ENCODE measurements around the gene PRKCE. TPM values are rescaled to one million over a fixed set of nuclear protein-coding genes. Genes with fewer than 3 reads are reported as not detected.
A peak's percentile ranks its signal among the peaks of the same experiment; 100 is the strongest.

Gene PRKCE
- total RNA-seq, 1 donor from 2014 or later: 30.5 TPM

DNA sequence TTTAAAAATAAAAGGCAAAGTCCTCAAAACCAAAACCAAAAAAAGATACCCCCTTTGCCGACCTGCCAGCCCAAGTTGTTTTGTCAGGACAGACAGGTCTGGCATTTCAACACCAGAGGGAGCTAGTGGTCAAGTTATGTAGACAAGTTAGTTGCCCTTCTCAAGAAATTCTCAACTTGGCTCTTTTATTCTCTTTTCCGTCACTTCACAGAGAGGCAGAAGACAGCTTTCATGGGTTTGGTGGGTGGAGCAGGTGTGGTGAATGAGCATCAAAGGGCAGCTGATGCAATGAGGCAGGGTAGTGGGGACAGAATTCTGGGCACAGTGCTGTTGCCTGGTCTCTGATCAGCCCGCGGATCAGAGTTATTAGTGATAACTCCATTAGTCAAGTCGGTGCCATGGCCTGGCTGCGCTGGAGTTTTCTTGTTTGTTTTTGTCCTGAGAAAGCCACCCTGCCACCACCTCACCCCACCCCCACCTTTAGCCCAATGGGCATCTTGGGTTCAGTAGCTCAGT is 342.1 kb downstream of the PRKCE start:
- DNase-seq (ENCODE audit: low spot score) (peak; percentile 79), ATAC-seq (peak; percentile 79)
- intact Hi-C loops (cut with DNase I): loop anchor here (5.0 kb wide), 1 partner anchor 604 kb away; no protein-coding TSS in a partner anchor

- intact Hi-C loops (cut with DNase I): loop anchor here (5.0 kb wide), 1 partner anchor 603 kb away; no protein-coding TSS in a partner anchor
- DNase-seq (ENCODE audit: low spot score) (no peak), ATAC-seq (no peak)
Measured at GRCh38 chr2:45994060-45994459, 342.6 kb downstream of the PRKCE start.

DNA sequence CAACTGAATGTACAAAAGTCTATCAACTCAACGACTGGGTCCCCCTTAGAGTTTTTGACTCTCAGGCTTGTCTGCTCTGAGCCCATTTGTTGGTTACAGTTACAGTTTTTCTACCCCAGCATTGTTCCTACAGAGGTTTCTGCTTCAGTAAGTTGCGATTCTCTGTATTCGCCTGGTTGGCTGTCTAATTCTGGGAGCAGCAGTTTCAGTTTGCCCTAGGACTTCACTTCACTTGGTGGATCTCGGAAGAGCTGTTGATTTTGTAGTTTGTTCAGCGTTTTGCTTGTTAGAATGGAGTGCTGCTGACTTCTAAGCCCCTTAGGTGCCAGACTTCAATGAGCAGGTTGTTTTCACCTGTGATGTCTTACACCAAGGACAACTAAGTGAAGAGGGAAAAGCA is 349.2 kb downstream of the PRKCE start:
- DNase-seq (ENCODE audit: low spot score): no peak
- ATAC-seq: no peak
- intact Hi-C loops (cut with DNase I): no loop called here

DNA sequence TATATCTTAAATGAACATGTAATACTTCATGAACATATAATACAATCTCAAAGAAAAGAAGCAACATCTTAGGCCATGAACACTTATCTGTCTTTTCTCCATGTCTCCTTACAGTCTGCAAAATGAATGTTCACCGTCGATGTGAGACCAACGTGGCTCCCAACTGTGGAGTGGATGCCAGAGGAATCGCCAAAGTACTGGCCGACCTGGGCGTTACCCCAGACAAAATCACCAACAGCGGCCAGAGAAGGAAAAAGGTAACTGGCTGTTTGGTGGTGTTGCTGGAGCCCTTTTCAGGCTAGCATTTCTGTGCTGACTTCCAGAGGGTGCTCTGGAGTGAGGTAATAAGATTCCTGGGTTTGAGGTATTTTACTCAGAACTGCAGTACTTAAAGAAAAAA is 349.8 kb downstream of the PRKCE start:
- ATAC-seq (no peak), DNase-seq (ENCODE audit: low spot score) (no peak)
- intact Hi-C loops (cut with DNase I): no loop called here

DNA sequence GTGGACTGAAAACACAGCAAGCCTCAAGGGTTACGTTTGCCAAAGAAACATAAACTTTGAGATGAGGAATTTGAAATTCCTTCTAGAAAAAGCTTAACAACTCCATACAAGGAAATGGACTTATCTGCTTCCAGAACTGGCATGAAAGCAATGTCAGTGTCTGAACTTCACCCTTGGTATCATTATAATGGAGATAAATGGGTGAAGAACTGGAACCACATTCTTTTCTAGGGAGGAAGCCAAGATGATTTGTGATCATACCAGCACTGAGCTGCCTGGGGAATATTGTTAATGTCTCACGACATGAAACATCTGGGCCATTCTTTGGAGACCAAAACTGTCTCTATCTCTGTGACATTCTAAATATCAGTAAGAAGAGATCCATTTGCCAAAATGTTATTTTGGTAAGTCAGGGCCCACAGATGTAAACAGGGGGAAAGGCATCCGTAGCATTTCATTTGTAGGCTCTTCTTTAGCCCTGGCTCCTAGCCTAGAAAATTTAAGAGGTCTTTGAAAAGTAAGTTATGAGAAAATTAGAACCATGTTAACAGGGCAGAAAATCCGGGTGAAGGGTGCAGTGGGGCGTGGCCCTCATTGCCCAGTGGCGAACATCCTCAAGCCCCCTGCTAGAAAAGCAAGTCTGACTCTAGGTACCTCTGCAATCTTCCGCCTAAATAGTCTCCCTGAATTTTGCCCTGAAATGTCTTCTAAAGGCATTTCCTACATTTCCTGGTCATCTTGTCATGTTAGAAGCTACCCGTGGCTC is 350.4 kb downstream of the PRKCE start:
- intact Hi-C loops (cut with DNase I): no loop called here
- peak; percentile 29 for ATAC-seq
- no peak for DNase-seq (ENCODE audit: low spot score)

DNA sequence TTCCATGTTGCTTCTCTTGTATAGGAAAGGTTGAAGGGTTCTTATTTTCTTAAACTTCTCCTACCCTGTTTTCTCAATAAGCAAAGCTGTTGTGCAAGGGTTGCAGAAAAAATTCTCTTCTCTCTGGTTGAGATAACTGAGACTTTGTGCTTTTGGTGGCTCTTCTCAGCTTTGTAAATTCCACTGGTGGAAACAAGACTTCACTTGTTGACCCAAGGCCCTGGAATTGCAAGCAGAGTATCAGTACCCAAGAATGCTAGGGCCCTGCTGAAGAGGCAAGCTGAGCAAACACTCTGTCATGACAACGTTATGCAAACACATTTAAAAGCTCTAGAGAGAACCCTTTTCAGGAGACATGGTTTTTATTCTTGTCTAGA is 351.0 kb downstream of the PRKCE start:
- peak; percentile 92 for ATAC-seq
- intact Hi-C loops (cut with DNase I): no loop called here
- no peak for DNase-seq (ENCODE audit: low spot score)

GRCh38 chr2:46002947-46003346 is 351.5 kb downstream of the PRKCE start:
- DNase-seq (ENCODE audit: low spot score) (no peak), ATAC-seq (no peak)
- intact Hi-C loops (cut with DNase I): no loop called here

DNA sequence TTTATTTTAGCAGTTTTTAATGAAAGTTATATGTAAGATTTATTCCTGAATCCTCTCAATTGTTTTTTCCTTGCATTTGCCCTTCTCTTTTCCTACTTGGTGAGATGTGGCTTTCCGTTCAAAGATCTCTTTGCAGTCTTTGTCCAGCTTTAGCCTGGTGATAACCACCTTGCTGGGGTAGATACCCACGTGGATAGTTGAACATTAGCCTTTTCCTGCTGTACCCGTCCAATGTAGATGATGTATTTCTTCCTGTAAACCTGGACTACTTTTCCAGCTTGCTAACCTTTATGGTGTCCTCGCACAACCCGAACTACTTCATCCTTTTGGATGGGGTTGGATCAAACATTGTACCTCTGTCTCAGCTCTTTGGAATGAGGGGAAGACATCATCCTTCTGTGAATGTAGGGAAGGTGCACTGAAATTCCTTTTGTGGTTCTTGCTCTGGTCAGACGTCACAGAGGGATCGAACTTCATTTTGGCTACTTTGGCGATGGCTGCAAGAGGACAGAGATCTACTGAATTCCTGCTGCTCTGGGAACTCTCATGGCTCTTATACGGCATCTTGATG is 352.5 kb downstream of the PRKCE start:
- ATAC-seq (no peak), DNase-seq (ENCODE audit: low spot score) (no peak)
- intact Hi-C loops (cut with DNase I): no loop called here

DNA sequence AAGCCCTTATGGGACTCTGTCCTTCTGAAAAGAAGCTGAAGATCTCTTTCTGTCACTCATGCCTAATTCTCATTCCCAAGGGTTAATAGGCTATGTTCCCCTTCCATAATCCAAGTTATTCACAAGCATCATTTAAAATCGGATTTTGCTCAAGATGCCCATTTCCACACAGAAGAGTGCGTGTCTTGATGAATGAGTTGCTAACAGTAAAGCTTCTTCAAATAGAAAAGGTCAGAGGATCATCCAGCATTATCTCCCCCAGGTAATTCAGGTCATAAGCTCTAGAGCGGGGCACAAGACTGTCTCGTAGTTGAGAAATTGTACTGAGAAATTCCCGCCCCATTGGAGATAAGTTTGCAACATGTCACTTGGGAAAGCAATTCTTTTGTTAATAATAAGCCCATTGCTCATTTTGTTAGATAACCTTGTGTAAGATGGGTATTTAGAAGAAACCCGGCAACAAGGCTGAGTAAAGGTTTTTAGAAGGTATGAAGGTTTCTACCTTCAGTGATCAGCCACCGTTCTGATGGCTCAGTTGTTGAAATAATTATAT is 355.1 kb downstream of the PRKCE start:
- DNase-seq (ENCODE audit: low spot score) (no peak), ATAC-seq (no peak)
- intact Hi-C loops (cut with DNase I): loop anchor here (5.0 kb wide), 1 partner anchor 351 kb away; no protein-coding TSS in a partner anchor

DNA sequence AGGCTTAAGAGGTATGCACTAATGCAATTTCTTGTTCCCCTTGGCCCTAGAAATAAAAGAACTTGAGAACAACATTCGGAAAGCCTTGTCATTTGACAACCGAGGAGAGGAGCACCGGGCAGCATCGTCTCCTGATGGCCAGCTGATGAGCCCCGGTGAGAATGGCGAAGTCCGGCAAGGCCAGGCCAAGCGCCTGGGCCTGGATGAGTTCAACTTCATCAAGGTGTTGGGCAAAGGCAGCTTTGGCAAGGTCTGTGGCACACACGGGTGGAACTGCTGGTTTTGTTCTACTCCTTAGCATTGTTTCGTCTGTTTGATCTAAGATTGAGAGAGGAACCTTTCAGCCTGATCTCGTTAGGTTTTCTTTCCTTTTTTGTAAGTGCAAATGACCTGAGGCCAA is 355.9 kb downstream of the PRKCE start:
- intact Hi-C loops (cut with DNase I): loop anchor here (5.0 kb wide), 1 partner anchor 350 kb away; no protein-coding TSS in a partner anchor
- DNase-seq (ENCODE audit: low spot score): no peak
- no peak for ATAC-seq

- ATAC-seq: no peak
- intact Hi-C loops (cut with DNase I): loop anchor here (5.0 kb wide), 1 partner anchor 349 kb away; no protein-coding TSS in a partner anchor
- no peak for DNase-seq (ENCODE audit: low spot score)
Measured at GRCh38 chr2:46008091-46008870, 356.8 kb downstream of the PRKCE start.

GRCh38 chr2:46009315-46009714 is 357.8 kb downstream of the PRKCE start:
- no peak for DNase-seq (ENCODE audit: low spot score)
- no peak for ATAC-seq
- intact Hi-C loops (cut with DNase I): loop anchor here (5.0 kb wide), 1 partner anchor 348 kb away; no protein-coding TSS in a partner anchor

DNA sequence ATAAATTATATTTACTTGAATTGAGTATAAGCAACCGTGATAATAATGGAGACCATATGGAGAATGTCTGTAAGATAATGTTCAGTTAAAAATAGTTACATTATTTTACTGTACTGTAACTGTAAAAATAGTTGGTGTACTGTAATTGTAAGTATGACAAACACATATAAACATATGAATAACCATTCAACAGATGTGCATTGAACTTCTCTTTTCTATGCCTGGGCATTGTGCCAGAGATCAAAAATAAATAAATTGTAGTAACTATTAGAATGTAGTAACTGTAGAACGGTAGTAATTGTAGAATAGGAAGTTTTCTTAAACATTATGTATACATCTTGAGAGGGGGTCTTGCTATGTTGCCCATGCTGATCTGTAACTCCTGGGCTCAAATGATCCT is 358.3 kb downstream of the PRKCE start:
- intact Hi-C loops (cut with DNase I): loop anchor here (5.0 kb wide), 1 partner anchor 348 kb away; no protein-coding TSS in a partner anchor
- no peak for DNase-seq (ENCODE audit: low spot score)
- ATAC-seq: no peak

DNA sequence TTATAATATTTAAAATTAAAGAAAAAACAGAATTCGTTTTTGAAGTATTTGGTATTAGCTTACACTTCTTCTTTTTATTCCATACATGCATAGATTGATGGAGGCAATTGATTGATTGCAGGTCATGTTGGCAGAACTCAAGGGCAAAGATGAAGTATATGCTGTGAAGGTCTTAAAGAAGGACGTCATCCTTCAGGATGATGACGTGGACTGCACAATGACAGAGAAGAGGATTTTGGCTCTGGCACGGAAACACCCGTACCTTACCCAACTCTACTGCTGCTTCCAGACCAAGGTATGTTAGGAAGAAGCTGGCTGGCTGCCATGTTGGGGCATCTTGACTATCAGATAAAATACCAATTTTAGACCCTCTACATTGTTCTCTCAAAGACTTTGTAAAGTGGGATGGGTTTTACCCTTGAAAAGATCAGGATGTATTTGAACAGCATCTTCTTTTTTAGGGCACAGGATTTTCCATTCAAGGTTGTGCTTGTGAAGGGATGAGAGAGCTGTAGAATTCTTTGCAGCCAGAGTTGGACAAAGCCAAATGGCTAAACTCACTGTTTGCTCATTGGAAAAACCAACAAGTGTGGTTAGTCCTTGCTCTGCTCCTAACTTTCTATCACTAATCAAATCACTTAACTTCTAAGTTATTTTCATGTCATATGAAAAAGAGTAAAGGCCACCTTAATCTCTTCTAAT is 358.9 kb downstream of the PRKCE start:
- no peak for ATAC-seq
- no peak for DNase-seq (ENCODE audit: low spot score)
- intact Hi-C loops (cut with DNase I): no loop called here

GRCh38 chr2:46010925-46011490 is 359.5 kb downstream of the PRKCE start:
- ATAC-seq (peak; percentile 75), DNase-seq (ENCODE audit: low spot score) (no peak)
- intact Hi-C loops (cut with DNase I): no loop called here

DNA sequence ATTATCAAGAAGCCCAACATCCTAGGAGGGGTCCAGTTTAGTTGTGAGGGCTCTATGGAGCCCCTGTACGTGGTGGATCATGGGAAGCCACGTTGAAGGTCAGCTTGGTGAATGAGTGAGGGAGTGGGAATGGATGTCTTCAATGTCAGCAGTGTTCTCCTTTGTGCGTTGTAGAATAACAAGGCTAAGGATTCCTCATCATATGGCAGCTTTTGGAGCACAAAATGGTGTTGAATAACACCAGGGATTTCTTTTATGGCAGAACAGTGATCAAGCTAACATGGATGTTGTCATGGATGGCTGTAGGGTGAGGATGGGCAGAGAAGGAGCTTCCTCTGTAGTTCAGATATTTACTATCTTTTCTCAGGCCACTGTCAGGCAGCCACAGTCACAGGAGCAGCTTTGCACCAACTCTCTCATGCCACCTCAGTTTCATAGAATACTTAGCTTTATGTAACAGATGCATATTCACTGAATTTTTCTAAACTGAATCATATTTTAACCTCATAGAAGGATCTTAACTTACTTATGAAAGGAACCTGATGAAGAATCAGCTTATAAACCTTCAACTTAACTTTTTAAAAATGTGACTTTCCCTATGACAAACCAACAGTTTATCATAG is 361.3 kb downstream of the PRKCE start:
- intact Hi-C loops (cut with DNase I): no loop called here
- ATAC-seq (no peak), DNase-seq (ENCODE audit: low spot score) (no peak)

- intact Hi-C loops (cut with DNase I): no loop called here
- ATAC-seq (no peak), DNase-seq (ENCODE audit: low spot score) (no peak)
Measured at GRCh38 chr2:46013726-46014125, 362.3 kb downstream of the PRKCE start.

Data from sciatic nerve (tissue), 2 donors.